ENCODE measurements around the gene RHD.
"Not testable (repeated sequence)": the region's sequence is repeated elsewhere in the genome, so short reads cannot be mapped to it uniquely, and the experiment has no call there.

The RHD gene

GRCh38 chr1:25259813-25260212 lies 12.5 kb upstream of the RHD start:
- DNase-seq = not testable (repeated sequence)

- DNase-seq = not testable (repeated sequence)
Observed at GRCh38 chr1:25260336-25260735, 12.0 kb upstream of the RHD start.

GRCh38 chr1:25266554-25267287 lies 5.6 kb upstream of the RHD start:
- not testable (repeated sequence) for DNase-seq

- DNase-seq = peak; percentile 86
Observed at GRCh38 chr1:25267288-25268142, 4.8 kb upstream of the RHD start.

GRCh38 chr1:25268143-25268760 lies 4.1 kb upstream of the RHD start:
- not testable (repeated sequence) for DNase-seq

- DNase-seq = not testable (repeated sequence)
Observed at GRCh38 chr1:25275648-25276047, 3.3 kb downstream of the RHD start.

GRCh38 chr1:25277295-25277694 lies 5.0 kb downstream of the RHD start:
- not testable (repeated sequence) for DNase-seq

- not testable (repeated sequence) for DNase-seq
Observed at GRCh38 chr1:25278358-25278757, 6.0 kb downstream of the RHD start.

- DNase-seq = not testable (repeated sequence)
Observed at GRCh38 chr1:25278790-25279189, 6.5 kb downstream of the RHD start.

GRCh38 chr1:25279693-25280111 lies 7.4 kb downstream of the RHD start:
- not testable (repeated sequence) for DNase-seq

GRCh38 chr1:25285862-25286261 lies 13.6 kb downstream of the RHD start:
- DNase-seq = not testable (repeated sequence)

GRCh38 chr1:25287164-25287563 lies 14.9 kb downstream of the RHD start:
- DNase-seq = not testable (repeated sequence)

GRCh38 chr1:25288573-25289101 lies 16.3 kb downstream of the RHD start:
- not testable (repeated sequence) for DNase-seq

- not testable (repeated sequence) for DNase-seq
Observed at GRCh38 chr1:25290043-25290442, 17.7 kb downstream of the RHD start.

- DNase-seq = not testable (repeated sequence)
Observed at GRCh38 chr1:25293426-25293825, 21.1 kb downstream of the RHD start.

- not testable (repeated sequence) for DNase-seq
Observed at GRCh38 chr1:25294889-25295826, 22.8 kb downstream of the RHD start.

- DNase-seq = not testable (repeated sequence)
Observed at GRCh38 chr1:25296501-25296900, 24.2 kb downstream of the RHD start.

- DNase-seq = not testable (repeated sequence)
Observed at GRCh38 chr1:25300729-25301128, 28.4 kb downstream of the RHD start.

GRCh38 chr1:25302330-25302729 lies 30.0 kb downstream of the RHD start:
- DNase-seq = not testable (repeated sequence)

GRCh38 chr1:25304936-25305335 lies 32.6 kb downstream of the RHD start:
- DNase-seq = not testable (repeated sequence)

GRCh38 chr1:25308168-25308567 lies 35.9 kb downstream of the RHD start:
- not testable (repeated sequence) for DNase-seq

- DNase-seq = not testable (repeated sequence)
Observed at GRCh38 chr1:25309085-25309484, 36.8 kb downstream of the RHD start.

Data from NCI-H345 (cell line).